HG02642 (cell line): ENCODE results near the gene PLEKHG3.

Experiments
- ATAC-seq: cut with Tn5 transposase; IDR thresholded peaks from one replicate; pipeline ENCODE4 v1.9.1; 2021; ENCODE audit warnings: mild to moderate bottlenecking; ENCODE audit not compliant: unreplicated experiment, poor library complexity

Gene PLEKHG3

DNA sequence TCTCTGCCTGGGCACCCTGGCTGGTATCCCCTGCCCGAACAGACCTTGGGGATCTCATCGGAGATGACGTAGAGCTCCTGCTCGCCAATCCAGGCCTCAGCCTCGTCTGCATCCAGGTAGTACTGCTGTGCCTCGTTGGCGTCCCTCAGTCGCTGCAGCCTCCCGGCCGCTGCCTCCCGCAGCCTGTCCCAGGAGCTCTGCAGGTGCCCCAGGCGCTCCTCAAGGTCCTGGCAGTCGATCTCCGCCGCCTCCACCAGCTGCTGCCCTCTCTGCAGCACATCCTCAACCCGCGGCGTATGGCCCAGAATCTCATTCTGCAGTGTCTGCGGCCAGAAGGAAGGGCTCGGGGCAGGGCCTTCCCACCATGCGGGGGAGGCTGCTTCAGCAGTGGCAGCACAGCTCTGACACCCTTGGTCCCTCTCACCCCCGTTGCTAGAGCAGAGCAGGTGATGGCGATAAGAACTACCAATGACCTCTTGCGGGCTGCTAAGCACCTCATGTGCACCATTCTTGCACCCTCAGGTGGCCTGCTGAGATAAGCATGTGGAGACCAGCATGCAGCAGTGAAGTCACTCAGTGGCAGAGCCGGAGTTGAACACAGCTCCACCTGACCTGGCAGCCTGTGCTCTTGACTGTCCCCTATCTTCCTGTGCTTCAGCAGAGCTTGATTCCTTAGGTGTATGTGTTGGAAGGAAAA is 71.0 kb downstream of the PLEKHG3 start:
- no peak for ATAC-seq

DNA sequence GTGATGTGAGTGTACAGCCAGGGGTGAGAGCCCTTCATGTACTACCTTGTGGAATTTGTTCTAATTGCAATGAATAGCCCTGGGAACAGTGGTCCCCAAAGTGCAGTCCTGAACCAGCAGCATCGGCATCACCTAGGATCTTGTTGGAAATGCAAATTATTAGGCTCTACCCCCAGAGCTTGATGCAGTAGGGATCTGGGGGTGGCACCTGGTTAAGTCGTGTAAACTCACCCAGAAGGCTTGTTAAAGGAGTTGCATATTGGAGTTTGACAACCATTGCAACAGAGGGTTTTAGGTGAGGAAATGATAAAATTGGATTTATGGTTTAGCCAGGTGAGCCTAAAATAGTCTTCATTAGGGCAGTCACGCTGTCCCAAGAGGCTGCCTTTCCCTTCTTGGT is 73.2 kb downstream of the PLEKHG3 start:
- no peak for ATAC-seq

DNA sequence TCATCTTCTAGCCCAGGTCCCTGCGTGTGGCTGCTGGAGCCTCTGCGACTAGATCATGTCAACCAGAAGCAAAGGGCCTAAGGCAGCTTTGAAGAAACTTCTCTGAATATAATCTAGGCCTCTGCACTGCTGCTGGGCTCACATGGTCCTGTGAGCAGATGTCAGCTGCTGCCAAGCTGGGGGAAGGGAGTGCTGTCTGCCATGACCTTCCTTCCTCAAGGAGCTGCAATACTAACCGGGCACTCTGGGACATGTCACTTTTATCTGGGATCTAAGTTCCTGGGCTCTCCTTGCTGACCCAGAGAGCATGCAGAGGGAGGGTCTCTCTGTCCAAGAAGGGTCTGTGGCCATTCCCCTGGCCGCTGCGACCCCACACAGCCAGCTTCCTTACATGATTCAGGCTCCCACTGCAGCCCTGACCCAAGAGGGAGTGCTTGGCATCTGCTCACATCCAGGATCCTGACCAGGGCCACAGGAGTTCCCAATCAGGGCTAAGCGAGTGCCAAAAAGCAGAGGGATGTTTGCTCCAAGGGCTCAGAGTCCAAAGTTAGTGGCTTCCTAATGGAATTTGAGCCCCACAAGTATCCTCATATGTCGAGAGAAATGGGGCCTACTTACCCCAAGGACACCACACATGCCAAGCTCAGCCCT is 74.0 kb downstream of the PLEKHG3 start:
- ATAC-seq = no peak

DNA sequence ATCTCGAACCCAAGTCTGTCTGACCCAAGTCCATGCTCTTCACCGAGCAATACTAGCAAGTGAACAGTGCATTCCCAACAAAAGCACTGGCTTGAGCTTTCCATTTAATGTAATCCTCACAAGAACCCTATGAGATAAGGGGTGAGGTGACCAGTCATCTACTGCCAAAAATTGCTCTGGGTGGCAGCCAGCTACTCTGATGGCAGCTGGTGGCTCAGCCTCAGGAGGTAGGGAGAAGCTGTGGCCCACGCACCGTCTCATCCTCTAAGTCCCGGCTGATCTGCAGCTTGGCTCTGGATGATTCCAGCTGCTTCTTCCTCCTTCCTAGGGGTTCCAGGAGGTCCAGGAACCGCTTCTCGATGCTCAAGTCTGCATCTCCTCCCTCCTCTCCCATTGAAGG is 75.2 kb downstream of the PLEKHG3 start:
- no peak for ATAC-seq

DNA sequence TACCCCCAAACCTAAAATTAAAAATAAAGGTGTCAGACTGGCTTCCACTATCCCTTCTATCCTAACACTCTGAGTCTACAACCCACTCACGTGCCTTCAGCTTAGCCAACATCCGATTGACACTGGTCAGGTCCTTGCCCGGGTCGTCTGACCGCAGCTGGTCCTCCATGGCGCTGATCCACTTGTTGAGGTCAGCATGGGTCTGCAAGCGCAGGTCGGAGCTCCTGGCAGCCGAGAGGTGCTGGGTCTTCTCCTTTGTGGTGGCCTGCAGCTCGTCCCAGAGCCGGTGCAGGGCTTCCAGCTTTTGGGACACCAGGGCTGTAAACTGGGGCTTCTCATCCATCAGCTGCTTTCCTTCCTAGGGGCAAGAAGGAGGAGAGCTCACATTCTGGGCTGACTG is 78.0 kb downstream of the PLEKHG3 start:
- no peak for ATAC-seq

DNA sequence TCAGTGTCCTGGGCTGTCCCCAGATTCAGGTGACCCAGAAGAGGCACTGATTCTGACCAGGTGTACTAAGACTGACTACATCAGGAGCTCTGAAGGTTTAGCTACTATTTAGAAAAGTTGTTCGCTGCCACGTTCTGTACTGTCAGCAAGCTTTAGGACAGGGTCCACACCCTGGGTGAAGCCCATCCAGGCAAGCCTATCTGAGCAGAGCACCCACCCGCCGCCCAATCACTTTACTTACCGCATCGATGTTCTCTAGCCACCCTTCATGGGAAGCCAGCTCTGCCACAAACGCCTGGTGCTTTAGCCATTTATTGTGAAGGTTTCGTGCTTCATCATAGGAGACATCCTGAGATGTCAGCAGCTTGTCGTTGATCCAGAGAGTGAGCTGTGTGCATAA is 79.8 kb downstream of the PLEKHG3 start:
- no peak for ATAC-seq

DNA sequence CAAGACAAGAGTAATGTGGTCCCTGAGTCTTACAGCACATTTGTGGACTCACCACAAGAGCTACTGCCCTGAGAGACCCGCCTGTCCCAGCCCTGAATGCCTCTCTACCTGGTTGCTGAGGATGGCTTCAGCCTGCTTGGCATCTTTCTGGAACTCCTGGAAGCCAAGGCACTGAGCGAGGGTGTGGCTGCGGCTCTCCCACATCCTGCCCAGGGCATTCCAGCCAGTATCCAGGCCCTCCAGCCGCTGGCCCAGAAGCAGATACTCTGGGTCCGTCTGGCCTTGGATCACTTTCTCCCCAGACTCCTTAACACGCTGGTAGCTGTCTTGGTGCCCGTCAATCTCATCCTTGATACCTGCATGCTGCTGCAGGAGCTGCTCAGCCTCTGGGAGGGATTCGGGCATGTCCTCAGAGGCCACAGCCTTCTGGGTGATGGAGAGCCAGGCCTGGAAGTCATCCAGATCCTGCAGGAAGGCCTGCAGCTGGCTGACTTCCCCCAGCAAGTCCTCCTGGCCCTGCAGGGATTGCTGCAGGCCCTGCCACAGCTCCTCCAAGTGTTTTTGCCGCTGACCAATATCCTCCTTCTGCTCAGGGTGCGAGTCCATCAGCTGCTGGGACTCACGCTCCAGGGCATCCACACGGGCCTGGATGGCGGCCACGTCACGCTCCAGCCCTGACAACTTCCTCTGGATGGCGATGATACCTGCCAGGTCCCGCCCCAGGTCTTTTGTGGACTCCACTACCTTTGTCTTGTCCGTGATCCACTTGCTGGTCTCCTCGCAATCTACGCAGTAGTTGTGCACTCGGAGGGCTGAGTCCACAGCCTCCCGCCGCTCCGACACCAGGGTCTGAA is 82.3 kb downstream of the PLEKHG3 start:
- no peak for ATAC-seq

DNA sequence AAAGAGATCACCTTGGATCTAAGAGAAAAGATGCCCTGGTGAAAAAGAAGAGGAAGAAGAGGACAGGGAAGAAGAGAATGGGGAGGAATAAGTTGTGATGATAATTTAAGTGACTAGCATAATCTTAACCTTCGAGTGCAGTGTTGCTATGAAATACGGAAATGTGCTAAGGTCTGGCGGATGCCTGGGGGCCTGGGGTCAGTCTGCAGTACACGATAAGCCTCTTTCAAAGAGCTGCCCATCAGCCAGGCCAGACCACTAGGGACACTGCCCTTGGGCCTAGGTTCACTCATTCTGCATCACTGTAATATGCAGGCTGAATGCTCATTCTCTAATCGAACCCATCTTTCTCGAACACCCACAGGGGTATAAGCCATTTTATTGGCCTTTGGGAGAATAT is 83.4 kb downstream of the PLEKHG3 start:
- no peak for ATAC-seq

DNA sequence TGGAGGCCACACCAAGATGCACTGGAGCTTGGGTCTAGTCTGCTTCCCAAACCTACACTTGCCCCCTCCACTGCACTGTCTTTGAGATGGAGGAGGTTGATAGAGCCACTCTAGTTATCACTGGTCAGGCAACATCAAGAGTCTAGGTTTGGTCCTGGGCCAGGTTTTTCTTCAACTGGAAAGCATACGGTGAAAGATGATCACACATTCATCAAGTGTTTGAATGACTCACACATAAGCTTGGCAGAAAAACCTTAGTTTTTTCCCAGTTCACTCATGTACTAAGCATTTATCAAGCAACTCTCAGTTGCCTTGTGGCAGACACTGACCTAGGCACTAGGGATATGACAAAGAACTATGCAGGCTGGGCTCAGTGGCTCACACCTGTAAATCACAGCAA is 84.5 kb downstream of the PLEKHG3 start:
- ATAC-seq = no peak

DNA sequence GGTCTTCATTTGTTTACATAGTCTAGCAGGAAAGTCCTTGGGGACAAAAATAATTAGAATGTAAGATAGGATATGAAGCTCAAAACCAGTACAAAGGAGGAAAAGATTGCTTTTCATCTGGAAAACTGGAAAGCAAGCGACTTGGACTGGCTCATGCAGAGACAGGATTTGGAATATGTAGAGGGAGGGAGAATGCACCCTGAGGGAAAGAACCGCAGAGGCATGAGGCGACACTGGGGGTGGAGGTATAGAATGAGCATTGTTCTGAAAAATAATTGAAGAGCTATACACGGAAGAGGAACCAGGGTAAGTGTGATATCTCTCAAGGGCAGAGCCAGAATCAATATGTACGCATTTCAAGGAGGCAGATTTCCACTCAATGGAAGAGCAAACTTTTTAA is 85.5 kb downstream of the PLEKHG3 start:
- ATAC-seq = no peak

DNA sequence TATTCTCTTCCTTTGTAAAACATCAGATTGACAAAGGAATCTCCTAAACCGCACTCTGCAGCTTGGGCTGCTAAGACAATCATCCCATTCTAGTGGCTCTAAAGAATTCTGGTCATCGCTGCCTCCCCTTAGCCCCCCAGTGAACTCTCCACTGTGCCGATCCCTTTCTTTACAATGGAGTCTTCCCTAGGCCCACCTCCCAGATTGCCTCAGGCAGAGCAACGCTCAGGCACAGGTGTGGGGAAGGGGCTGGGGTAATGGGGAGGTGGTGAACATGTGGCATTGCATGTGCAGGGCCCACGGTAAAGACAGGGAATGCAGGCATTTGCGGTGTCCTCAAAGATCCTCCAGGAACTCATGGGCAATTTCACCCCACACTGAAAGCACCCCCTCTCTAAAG is 86.3 kb downstream of the PLEKHG3 start:
- ATAC-seq = no peak

DNA sequence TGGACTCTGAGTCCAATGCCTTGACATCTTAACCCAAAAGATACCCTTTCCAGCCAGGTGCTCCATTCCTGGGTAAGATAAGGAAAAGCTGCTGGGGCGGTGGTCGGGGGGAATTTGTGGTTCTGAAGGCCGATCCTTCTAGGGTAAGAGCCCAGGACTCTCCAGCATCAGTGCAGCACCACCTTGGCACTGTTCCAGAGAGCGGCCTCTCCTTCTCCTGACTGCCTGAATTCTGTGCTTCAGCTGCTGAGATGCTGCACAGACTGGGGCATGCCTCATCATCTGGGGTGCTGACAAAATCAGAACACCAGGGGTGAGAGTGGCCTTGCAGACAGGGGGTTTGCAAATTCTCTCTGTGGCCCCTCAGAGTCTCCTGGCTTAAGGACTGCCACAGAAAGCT is 88.0 kb downstream of the PLEKHG3 start:
- no peak for ATAC-seq

DNA sequence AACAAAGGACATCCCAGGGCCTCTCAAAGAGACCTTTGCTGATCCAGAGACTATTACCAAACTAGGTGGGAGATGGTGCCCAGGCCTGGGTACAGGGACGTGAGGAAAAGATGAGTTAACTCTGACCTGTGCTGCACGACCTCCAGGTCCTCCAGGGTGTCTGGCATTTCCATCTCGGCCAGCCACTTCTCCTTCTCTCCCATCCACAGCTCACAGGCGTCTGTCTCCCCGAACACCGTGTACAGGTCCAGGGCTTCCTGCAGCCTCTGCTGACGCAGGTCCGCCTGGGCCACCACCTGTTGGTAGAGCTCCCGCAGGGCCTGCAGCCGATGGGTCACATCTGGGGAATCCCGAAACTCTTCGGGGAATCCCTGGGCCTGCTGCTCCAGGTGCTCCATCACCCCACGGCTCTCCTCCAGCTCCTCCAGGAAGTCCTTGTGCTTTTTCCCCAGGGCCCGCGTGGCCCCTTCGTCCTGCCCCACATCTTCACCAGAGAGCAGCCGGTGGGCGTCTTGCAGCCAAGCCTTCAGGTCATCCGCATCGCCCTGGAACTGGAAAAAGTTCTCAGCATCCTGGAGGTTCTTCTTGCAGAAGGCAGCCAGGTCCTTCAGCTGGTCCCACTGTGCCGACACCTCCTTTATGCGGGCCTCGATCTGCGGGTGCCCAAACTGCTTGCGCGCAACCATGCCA is 88.8 kb downstream of the PLEKHG3 start:
- no peak for ATAC-seq

DNA sequence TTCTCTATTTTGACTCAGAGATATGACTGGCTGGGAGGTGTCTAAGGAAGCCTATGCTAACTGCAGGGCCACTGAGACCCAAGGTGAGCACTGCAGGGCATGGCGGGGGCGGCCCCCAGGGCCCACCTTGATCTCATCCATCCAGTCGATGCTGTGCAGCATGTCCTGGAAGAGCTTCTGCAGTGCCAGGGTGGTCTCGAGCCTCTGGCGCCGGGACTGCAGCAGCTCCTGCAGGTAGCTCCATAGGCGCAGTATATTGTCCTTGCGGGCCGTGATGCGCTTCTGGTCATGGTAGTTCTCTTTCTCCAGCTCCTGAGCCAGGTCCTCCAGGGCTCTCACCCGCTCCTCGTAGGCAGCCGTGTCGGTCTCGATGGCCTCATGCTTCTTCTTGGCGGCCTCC is 91.0 kb downstream of the PLEKHG3 start:
- ATAC-seq = no peak

DNA sequence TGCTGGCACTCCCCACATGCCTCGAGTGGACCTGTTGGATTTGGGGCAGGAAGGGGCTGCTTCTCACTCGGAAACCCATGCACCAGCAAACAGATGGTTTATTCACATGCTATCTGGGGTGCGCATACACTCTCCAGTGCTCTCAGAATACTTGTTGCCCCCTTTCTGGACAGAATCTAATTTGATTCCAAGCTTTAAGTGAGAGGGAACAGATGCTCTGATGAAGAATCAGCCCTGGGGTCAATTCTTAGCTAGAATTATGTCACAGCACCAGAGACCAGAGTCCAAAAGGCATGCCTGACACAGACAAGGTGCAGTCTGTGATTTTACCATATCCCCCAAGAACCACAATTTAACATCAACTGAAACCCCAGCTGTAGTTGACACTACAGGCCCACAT is 91.7 kb downstream of the PLEKHG3 start:
- ATAC-seq = no peak

DNA sequence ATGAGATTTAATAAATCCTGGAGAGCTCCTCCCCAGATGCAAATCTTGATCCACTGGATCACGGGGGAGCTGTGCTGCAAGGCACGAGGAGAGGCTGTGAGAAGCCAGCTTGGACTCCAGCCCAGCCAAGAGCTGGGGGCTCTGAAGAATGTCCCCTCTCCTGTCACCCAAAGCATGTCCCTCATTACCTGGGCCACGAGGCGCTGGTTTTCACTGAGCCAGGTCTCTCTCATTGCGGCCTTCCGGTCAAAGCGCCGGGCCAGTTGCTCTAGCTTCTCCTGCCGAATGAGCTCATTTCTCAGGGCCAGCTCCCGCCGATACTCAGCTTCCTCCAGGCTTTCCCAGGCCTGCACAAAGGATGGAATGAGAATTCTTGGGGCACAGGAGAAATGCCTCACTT is 92.1 kb downstream of the PLEKHG3 start:
- no peak for ATAC-seq

DNA sequence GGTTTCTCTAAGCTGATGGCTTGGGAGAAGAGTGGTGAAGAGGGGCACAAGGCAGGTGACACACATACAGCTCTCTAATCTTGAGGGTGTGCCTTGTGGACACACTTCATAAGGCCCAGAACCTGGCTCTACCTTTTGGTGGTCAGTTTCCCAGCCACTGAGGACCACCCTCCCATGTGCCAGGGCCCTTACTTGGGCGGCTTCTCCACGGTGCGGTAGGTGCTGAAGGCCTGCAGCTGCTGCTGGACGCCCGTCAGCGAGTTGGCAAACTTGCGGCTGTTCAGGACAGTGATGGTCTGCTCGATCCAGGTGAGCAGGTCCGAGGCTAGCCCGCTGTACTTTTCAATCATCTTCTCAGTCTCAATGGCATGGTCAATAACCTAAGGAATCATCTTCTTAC is 95.3 kb downstream of the PLEKHG3 start:
- ATAC-seq = no peak
